Transverse colon (tissue), 4 donors: ENCODE measurements around the gene TMED1. TPM values are rescaled to one million over a fixed set of nuclear protein-coding genes. Genes with fewer than 3 reads are reported as not detected.
"Not testable (repeated sequence)": the region's sequence is repeated elsewhere in the genome, so short reads cannot be mapped to it uniquely, and the experiment has no call there.

ENCODE experiments used
- DNase-seq: peaks from one replicate; pipeline ENCODE4 v3.0.0-alpha.2; 2019
- H3K27ac ChIP-seq, 4 donors: fragments of 200-600 bp; sonication (generic); 2 replicates each; pipeline ENCODE4 v1.5.1; 2016 to 2018; ENCODE audit warnings: inconsistent platforms in 4 of 4
- H3K27me3 ChIP-seq: fragments of 200-600 bp; sonication (generic); 2 replicates; pipeline ENCODE4 v1.5.1; 2017; ENCODE audit warnings: inconsistent platforms
- H3K36me3 ChIP-seq, 4 donors: fragments of 200-600 bp; sonication (generic); 2 replicates each; pipeline ENCODE4 v1.5.1; 2017 to 2019; ENCODE audit warnings: inconsistent platforms in 4 of 4
- H3K4me1 ChIP-seq, 4 donors: fragments of 200-600 bp; sonication (generic); 2 replicates each; pipeline ENCODE4 v1.5.1; 2017 to 2020; ENCODE audit warnings: inconsistent platforms in 4 of 4
- H3K4me3 ChIP-seq, 4 donors: fragments of 200-600 bp; sonication (generic); 1 replicate in 1 of 4; 2 replicates in 3 of 4; pipeline versions ENCODE4 v1.5.1 to v1.6.1; 2017 to 2019; ENCODE audit warnings: inconsistent platforms in 4 of 4
- H3K9me3 ChIP-seq, 2 donors: fragments of 200-600 bp; sonication (generic); 2 replicates each; pipeline ENCODE4 v1.5.1; 2017 to 2019; ENCODE audit warnings: inconsistent platforms in 2 of 2
- CTCF ChIP-seq, 5 experiments: fragments of 200-600 bp in 3 of 5; fragments of 450-650 bp in 2 of 5; sonication (generic) in 3 of 5; IDR thresholded peaks; 1 replicate in 2 of 5; 2 replicates in 3 of 5; pipeline ENCODE4 v1.5.1; 2016 to 2017; ENCODE audit warnings: antibody characterized with exemption in 5 of 5, inconsistent platforms in 3 of 5, mild to moderate bottlenecking in 2 of 5, moderate library complexity in 1 of 5
- EP300 ChIP-seq: sonication (generic); formaldehyde crosslinking; IDR thresholded peaks from one replicate; pipeline ENCODE4 v1.6.1; 2017; ENCODE audit warnings: antibody characterized with exemption, low read depth
- POLR2A ChIP-seq: fragments of 450-650 bp; IDR thresholded peaks from one replicate; pipeline ENCODE4 v1.6.1; 2016; ENCODE audit warnings: antibody characterized with exemption, mild to moderate bottlenecking, moderate library complexity
- POLR2AphosphoS5 ChIP-seq, 3 donors: sonication (generic); formaldehyde crosslinking; IDR thresholded peaks; one replicate each; pipeline ENCODE4 v1.6.1; 2016; ENCODE audit warnings: antibody characterized with exemption in 3 of 3
- WGBS, 2 donors: methylation state at CpG; one replicate each; pipeline ENCODE4 v1.1.5; 2018; ENCODE audit warnings: low coverage in 1 of 2; 5-methylcytosine and 5-hydroxymethylcytosine counted together
- in situ Hi-C, 4 donors: fragments of 200-750 bp; cut with MboI; loops; one replicate each; pipeline versions ENCODE4 v1.15.0 to v1.15.1; 2017; ENCODE audit warnings: low sequenced_read_pairs in 3 of 4, low pct_ligation_motif_present in 1 of 4, low pct_unique_long_range_greater_than_20kb in 1 of 4
- intact Hi-C: fragments of 100-400 bp; cut with DNase I; formaldehyde crosslinking; loops from one replicate; pipeline ENCODE4 v1.15.1; 2023; ENCODE audit warnings: low total_unique reads
- total RNA-seq, 4 donors: library from RNA; depleted of rRNA; stranded (reverse); fragments of >200 nt; gene quantifications; one replicate each; pipeline ENCODE4 v1.1.0, GENCODE V29; 2016

Gene TMED1
- total RNA-seq, 4 donors from 2014 or later = 2.8 to 40.4 (median 24.4) TPM

GRCh38 chr19:10882108-10882457, 46.1 kb upstream of the TMED1 start:
- no peaks in the 10 kb centered on the region for H3K9me3 ChIP-seq
- H3K36me3 ChIP-seq = no peaks in the 10 kb centered on the region
- H3K27me3 ChIP-seq = no peaks in the 10 kb centered on the region
- DNase-seq = no peak
- H3K27ac ChIP-seq = no peak overlapping the region
- WGBS, 2 donors = 90% methylated on average over 9 of the region's 9 CpGs; no CpG with 5 or more reads in 1 of the 2 donors
- in situ Hi-C loops = no loop called here
- H3K4me3 ChIP-seq = no peak overlapping the region
- intact Hi-C loops = no loop called here
- H3K4me1 ChIP-seq = peaks cover 3 to 55% (median 32%) of the 10 kb centered on the region in 4 donors
- no peak for TF ChIP-seq EP300
- TF ChIP-seq CTCF (IDR thresholded peaks at IDR 0.05) = no peak

- 83 to 100% methylated on average over 1 to 9 of the region's 14 CpGs for WGBS, 2 donors
- in situ Hi-C loops = no loop called here
Measured at GRCh38 chr19:10881403-10882107, 45.5 kb upstream of the TMED1 start.

GRCh38 chr19:10878253-10878652, 42.2 kb upstream of the TMED1 start:
- H3K27me3 ChIP-seq = no peaks in the 10 kb centered on the region
- H3K4me3 ChIP-seq = no peak overlapping the region
- H3K27ac ChIP-seq = peak overlapping the region; percentile 49 to 61 (median 55)
- no peaks in the 10 kb centered on the region for H3K9me3 ChIP-seq
- DNase-seq = no peak
- in situ Hi-C loops (no loop called here), intact Hi-C loops (loop anchor here (5.0 to 10.0 kb wide), 2 partner anchors 47 to 759 kb away; partner anchors contain the start of genes TIMM29 and YIPF2)
- TF ChIP-seq EP300 (no peak), POLR2AphosphoS5 (IDR thresholded peaks at IDR 0.05) (no peak), CTCF (IDR thresholded peaks at IDR 0.05) (no peak), POLR2A (no peak)
- H3K4me1 ChIP-seq = peaks cover 22 to 60% (median 37%) of the 10 kb centered on the region in 4 donors
- WGBS, 2 donors = 70% methylated on average over 3 of the region's 3 CpGs; no CpG with 5 or more reads in 1 of the 2 donors
- H3K36me3 ChIP-seq = no peaks in the 10 kb centered on the region

More at GRCh38 chr19:10881403-10882107, 45.5 kb upstream of the TMED1 start:
- intact Hi-C loops = no loop called here
- Histone ChIP-seq H3K27ac (no peak overlapping the region), H3K27me3 (no peaks in the 10 kb centered on the region), H3K4me3 (no peak overlapping the region), H3K9me3 (no peaks in the 10 kb centered on the region), H3K4me1 (peaks cover 3 to 56% (median 34%) of the 10 kb centered on the region in 4 donors), H3K36me3 (no peaks in the 10 kb centered on the region)
- TF ChIP-seq EP300 = no peak
- TF ChIP-seq POLR2A = no peak
- no peak for TF ChIP-seq CTCF (IDR thresholded peaks at IDR 0.05)
- no peak for TF ChIP-seq POLR2AphosphoS5 (IDR thresholded peaks at IDR 0.05)
- DNase-seq = no peak

- DNase-seq, H3K27me3 ChIP-seq, H3K9me3 ChIP-seq, H3K4me3 ChIP-seq, in situ Hi-C loops, H3K36me3 ChIP-seq: not testable (repeated sequence)
- Histone ChIP-seq H3K27ac (peak overlapping the region; percentile 17 to 57 (median 51)), H3K4me1 (peaks cover 28 to 67% (median 42%) of the 10 kb centered on the region in 4 donors)
- 83 to 89% methylated on average over 2 to 9 of the region's 9 CpGs for WGBS, 2 donors
- intact Hi-C loops = loop anchor here (5.0 to 10.0 kb wide), 2 partner anchors 47 to 760 kb away; partner anchors contain the start of genes TIMM29 and YIPF2
Measured at GRCh38 chr19:10877608-10878007, 41.6 kb upstream of the TMED1 start.
